Ishikawa (cell line): ENCODE results near the gene CRISP1.

Experiments
- CEBPB ChIP-seq: IDR thresholded peaks from 2 replicates; pipeline ENCODE4 v1.6.1; 2012
- CREB1 ChIP-seq: IDR thresholded peaks from 2 replicates; pipeline ENCODE4 v1.6.1; 2012; ENCODE audit warnings: low read depth
- EGR1 ChIP-seq: IDR thresholded peaks from 2 replicates; pipeline ENCODE4 v1.6.1; 2012
- EP300 ChIP-seq: IDR thresholded peaks from 2 replicates; pipeline ENCODE4 v1.6.1; 2012; ENCODE audit warnings: borderline replicate concordance
- FOXM1 ChIP-seq: IDR thresholded peaks from 2 replicates; pipeline ENCODE4 v1.6.1; 2012; ENCODE audit warnings: low read depth, borderline replicate concordance
- MAX ChIP-seq: IDR thresholded peaks from 2 replicates; pipeline ENCODE4 v1.6.1; 2012
- NFIC ChIP-seq: IDR thresholded peaks from 2 replicates; pipeline ENCODE4 v1.6.1; 2012
- RAD21 ChIP-seq: IDR thresholded peaks from 2 replicates; pipeline ENCODE4 v1.6.1; 2012; ENCODE audit warnings: low read depth
- REST ChIP-seq: IDR thresholded peaks from 2 replicates; pipeline ENCODE4 v1.6.1; 2012; ENCODE audit warnings: low read depth, mild to moderate bottlenecking
- TAF1 ChIP-seq: IDR thresholded peaks from 2 replicates; pipeline ENCODE4 v1.6.1; 2012; ENCODE audit warnings: low read depth, mild to moderate bottlenecking
- TCF12 ChIP-seq: IDR thresholded peaks from 2 replicates; pipeline ENCODE4 v1.6.1; 2012; ENCODE audit warnings: low read depth
- USF1 ChIP-seq: IDR thresholded peaks from 2 replicates; pipeline ENCODE4 v1.6.1; 2012
- YY1 ChIP-seq: IDR thresholded peaks from 2 replicates; pipeline ENCODE4 v1.6.1; 2012; ENCODE audit warnings: low read depth

- TF ChIP-seq RAD21 (no peak), EP300 (no peak), MAX (no peak), YY1 (no peak), EGR1 (no peak), TAF1 (no peak), FOXM1 (no peak), NFIC (no peak), CREB1 (no peak), TCF12 (no peak), CEBPB (no peak), USF1 (no peak), REST (no peak)
Measured at GRCh38 chr6:49833386-49833785, 32.9 kb downstream of the CRISP1 start.
